ENCODE measurements around the gene AATF.

GRCh38 chr17:37065486-37066321 lies 117.0 kb downstream of the AATF start:
- no peak for TF ChIP-seq ZFX (IDR thresholded peaks at IDR 0.05)
- TF ChIP-seq, protein P1, sequence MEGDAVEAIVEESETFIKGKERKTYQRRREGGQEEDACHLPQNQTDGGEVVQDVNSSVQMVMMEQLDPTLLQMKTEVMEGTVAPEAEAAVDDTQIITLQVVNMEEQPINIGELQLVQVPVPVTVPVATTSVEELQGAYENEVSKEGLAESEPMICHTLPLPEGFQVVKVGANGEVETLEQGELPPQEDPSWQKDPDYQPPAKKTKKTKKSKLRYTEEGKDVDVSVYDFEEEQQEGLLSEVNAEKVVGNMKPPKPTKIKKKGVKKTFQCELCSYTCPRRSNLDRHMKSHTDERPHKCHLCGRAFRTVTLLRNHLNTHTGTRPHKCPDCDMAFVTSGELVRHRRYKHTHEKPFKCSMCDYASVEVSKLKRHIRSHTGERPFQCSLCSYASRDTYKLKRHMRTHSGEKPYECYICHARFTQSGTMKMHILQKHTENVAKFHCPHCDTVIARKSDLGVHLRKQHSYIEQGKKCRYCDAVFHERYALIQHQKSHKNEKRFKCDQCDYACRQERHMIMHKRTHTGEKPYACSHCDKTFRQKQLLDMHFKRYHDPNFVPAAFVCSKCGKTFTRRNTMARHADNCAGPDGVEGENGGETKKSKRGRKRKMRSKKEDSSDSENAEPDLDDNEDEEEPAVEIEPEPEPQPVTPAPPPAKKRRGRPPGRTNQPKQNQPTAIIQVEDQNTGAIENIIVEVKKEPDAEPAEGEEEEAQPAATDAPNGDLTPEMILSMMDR (conservative IDR thresholded peaks at IDR 0.05): no peak

Measured in C4-2B (cell line).